Activated CD8-positive, alpha-beta T cell treated with anti-CD3 and anti-CD28 coated beads, Interleukin-2, amount 10 ng/mL, durations not matched to agents 7 days and 5 days (primary cell): ENCODE measurements around the gene PADI1. TPM values are rescaled to one million over a fixed set of nuclear protein-coding genes. Genes with fewer than 3 reads are reported as not detected.
"Not testable (repeated sequence)": the region's sequence is repeated elsewhere in the genome, so short reads cannot be mapped to it uniquely, and the experiment has no call there.

Experiments used
- ATAC-seq: fragments of 150-1000 bp; cut with Tn5 transposase; one replicate; pipeline ENCODE4 v1.10.0; 2021; ENCODE audit warnings: moderate library complexity
- CTCF ChIA-PET: fragments of 350-600 bp; sonication (Branson Sonifier 250); formaldehyde crosslinking; loops from one replicate; lab custom pipeline; 2021; ENCODE audit warnings: antibody characterized with exemption; lab: Charles Lee
- POLR2A ChIA-PET: fragments of 350-600 bp; sonication (Branson Sonifier 250); formaldehyde crosslinking; loops from one replicate; lab custom pipeline; 2021; ENCODE audit warnings: antibody characterized with exemption; lab: Charles Lee
- DNase-seq: peaks from one replicate; pipeline ENCODE4 v3.0.0-alpha.2; 2020
- H3K27ac Mint-ChIP-seq: one replicate; pipeline ENCODE4 v1.8.0; 2021; ENCODE audit warnings: mild to moderate bottlenecking, mixed read lengths
- H3K27me3 Mint-ChIP-seq: one replicate; pipeline ENCODE4 v1.8.0; 2021; ENCODE audit warnings: low read depth, mixed read lengths
- H3K36me3 Mint-ChIP-seq: one replicate; pipeline ENCODE4 v1.8.0; 2021; ENCODE audit warnings: low read depth, mixed read lengths
- H3K4me1 Mint-ChIP-seq: one replicate; pipeline ENCODE4 v1.8.0; 2021; ENCODE audit warnings: low read depth, mixed read lengths
- H3K4me3 Mint-ChIP-seq: one replicate; pipeline ENCODE4 v1.8.0; 2021; ENCODE audit warnings: mild to moderate bottlenecking, mixed read lengths
- H3K9me3 Mint-ChIP-seq: one replicate; pipeline ENCODE4 v1.8.0; 2022; ENCODE audit warnings: mixed read lengths; ENCODE audit not compliant: insufficient read depth
- total RNA-seq, 2 experiments: library from RNA; stranded (reverse); gene quantifications; one replicate each; pipeline ENCODE4 v1.2.3, GENCODE V29; 2021

The PADI1 gene
- total RNA-seq, 2 experiments from 2014 or later, result not detected

DNA sequence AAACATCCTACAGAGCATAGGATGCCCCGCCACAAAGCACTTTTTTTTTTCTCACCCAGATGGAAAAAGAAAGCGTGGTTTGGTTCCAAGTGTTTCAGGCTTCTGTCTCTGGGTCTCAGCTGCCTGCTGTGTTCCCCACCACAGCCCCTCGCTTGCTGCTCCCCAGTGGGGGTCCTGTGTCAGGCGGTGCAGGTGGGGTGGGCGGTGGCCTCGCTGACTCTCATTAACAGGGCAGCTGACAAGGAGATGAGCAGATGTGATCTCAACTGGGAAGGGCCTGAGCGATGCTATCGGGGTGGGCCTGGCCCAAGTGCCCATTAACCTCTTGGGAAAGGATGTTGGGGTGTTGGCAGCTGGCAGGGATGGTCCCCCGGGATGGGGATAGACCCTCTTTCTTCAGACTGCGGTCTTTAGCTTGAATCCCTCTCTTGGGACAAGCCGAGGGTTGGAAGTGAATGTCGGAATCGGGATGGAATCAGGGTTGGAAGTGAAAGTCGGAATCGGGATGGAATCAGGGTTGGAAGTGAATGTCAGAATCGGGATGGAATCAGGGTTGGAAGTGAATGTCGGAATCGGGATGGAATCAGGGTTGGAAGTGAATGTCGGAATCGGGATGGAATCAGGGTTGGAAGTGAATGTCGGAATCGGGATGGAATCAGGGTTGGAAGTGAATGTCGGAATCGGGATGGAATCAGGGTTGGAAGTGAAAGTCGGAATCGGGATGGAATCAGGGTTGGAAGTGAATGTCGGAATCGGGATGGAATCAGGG, 36.3 kb downstream of the PADI1 start:
- not testable (repeated sequence) for ATAC-seq, H3K36me3 Mint-ChIP-seq, H3K27ac Mint-ChIP-seq, H3K9me3 Mint-ChIP-seq, H3K4me1 Mint-ChIP-seq, H3K4me3 Mint-ChIP-seq, DNase-seq, H3K27me3 Mint-ChIP-seq
- ChIA-PET CTCF (interaction anchor here (1.4 kb wide), 1 partner anchor 116 kb away, joined by 3 read pairs; no protein-coding TSS in a partner anchor), POLR2A (interaction anchor here (0.6 kb wide), 1 partner anchor 41 kb away, joined by 3 read pairs; no protein-coding TSS in a partner anchor)

DNA sequence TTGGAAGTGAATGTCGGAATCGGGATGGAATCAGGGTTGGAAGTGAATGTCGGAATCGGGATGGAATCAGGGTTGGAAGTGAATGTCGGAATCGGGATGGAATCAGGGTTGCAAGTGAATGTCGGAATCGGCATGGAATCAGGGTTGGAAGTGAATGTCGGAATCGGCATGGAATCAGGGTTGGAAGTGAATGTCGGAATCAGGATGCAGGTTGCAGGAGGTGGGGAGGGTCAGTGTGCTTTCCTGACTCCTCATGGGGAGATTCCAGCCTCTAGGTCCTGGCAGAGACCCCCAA, 36.8 kb downstream of the PADI1 start:
- H3K4me1 Mint-ChIP-seq, H3K9me3 Mint-ChIP-seq, POLR2A ChIA-PET, H3K27me3 Mint-ChIP-seq, H3K4me3 Mint-ChIP-seq, H3K27ac Mint-ChIP-seq, ATAC-seq, H3K36me3 Mint-ChIP-seq, DNase-seq: not testable (repeated sequence)
- CTCF ChIA-PET, result interaction anchor here (1.4 kb wide), 1 partner anchor 117 kb away, joined by 3 read pairs; no protein-coding TSS in a partner anchor

DNA sequence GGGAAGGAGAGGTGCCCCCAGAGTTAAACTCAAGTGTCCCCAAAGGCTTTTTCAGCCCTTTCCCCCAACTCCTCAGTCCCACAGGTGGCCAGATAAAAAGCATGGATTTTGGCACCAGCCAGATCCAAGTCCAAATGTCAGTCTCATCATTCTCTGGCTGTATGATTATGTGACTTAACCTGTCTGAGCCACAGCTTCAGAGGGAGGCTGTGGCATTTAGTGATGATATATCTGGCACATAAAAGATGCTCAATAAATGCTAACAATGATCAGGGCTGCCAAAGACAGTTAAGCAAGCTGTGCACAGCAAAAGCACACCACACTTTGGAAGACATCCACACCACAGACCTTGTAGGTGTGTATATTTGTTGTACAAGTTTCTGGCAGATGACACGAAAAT, 38.3 kb downstream of the PADI1 start:
- DNase-seq, result no peak
- ChIA-PET CTCF (no interaction called here), POLR2A (no interaction called here)
- ATAC-seq, result no peak
- Mint-ChIP-seq H3K27ac (no peak overlapping the region), H3K36me3 (no peaks in the 10 kb centered on the region), H3K9me3 (no peaks in the 10 kb centered on the region), H3K27me3 (no peaks in the 10 kb centered on the region), H3K4me1 (no peaks in the 10 kb centered on the region), H3K4me3 (no peak overlapping the region)

DNA sequence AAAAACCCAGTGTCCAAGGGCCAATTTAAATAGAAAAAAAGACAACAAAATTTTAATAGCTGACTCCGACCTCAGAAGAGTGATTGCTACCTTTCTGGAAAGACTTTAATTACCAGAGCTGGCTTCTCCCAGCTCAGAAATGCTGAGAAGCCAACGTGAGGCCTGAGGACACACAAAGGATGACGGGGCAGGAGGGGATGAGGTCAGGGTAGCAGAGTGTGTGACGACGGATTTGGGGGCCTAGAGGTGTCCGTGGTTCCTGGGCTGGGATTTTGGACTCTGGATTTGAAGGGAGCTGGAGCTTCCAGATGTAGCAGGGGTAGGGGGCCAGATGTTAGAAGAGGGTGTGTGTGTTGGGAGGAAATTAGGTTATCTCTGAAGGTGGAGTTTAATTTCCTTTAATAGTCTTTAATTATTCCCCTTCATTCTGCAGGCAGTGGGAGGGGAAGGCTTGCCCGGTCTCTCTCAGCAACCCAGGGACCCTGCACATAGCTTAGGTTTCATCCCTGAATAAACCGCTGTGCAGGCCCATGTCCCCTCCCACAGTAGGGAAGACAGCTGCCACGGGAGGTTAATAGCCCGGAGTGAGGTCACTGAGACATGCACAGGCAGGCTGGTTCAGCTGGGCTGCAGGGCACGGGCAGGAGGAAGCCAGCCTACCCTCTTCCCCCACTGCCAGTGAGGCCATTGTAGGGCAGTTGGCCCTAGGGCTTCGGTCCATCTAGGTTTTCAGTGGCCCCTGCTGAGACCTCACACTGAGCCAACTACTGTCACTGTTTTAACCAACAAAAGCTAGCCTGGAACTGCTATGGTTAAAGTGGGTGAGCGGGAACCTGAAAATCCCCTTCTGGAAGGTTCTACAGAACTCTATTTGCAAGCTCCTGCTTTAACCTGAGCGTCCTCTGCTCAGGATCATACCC, 40.2 kb downstream of the PADI1 start:
- H3K27me3 Mint-ChIP-seq, result no peaks in the 10 kb centered on the region
- H3K27ac Mint-ChIP-seq, result no peak overlapping the region
- H3K4me3 Mint-ChIP-seq, result no peak overlapping the region
- ChIA-PET POLR2A (no interaction called here), CTCF (interaction anchor here (1.7 to 1.8 kb wide), 2 partner anchors 9 to 119 kb away, joined by 4 to 7 read pairs; no protein-coding TSS in a partner anchor)
- H3K36me3 Mint-ChIP-seq, result no peaks in the 10 kb centered on the region
- no peaks in the 10 kb centered on the region for H3K4me1 Mint-ChIP-seq
- ATAC-seq, result no peak
- no peak for DNase-seq
- no peaks in the 10 kb centered on the region for H3K9me3 Mint-ChIP-seq

DNA sequence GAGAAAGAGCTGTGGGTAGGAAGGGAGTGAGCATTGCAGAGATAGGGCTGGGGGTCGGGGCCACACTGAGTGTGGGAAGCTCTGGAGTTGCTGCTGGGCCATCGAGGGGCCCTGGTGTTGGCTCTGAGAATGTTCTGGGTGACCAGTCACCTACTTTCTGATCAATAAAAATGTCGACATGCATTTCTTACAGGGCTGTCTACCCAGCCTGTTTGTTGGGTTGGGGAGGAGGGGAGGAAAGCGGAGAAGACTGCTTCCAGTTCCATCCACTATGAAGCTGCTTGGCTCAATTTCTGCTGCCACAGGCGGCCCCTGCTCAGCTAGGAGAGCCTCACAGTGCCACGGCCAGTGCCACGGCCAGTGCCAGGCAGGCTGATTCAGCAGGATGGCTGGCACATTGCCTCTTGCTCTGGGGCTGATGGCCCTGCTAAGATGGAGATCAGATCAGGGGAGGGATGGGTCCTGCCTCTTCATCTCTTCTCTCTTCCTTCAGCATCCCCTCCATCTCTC, 40.9 kb downstream of the PADI1 start:
- no peaks in the 10 kb centered on the region for H3K9me3 Mint-ChIP-seq
- ChIA-PET POLR2A (no interaction called here), CTCF (interaction anchor here (1.7 to 1.8 kb wide), 2 partner anchors 9 to 120 kb away, joined by 4 to 7 read pairs; no protein-coding TSS in a partner anchor)
- no peak overlapping the region for H3K4me3 Mint-ChIP-seq
- no peaks in the 10 kb centered on the region for H3K4me1 Mint-ChIP-seq
- no peaks in the 10 kb centered on the region for H3K27me3 Mint-ChIP-seq
- H3K36me3 Mint-ChIP-seq, result no peaks in the 10 kb centered on the region
- ATAC-seq (no peak), DNase-seq (no peak)
- H3K27ac Mint-ChIP-seq, result no peak overlapping the region

DNA sequence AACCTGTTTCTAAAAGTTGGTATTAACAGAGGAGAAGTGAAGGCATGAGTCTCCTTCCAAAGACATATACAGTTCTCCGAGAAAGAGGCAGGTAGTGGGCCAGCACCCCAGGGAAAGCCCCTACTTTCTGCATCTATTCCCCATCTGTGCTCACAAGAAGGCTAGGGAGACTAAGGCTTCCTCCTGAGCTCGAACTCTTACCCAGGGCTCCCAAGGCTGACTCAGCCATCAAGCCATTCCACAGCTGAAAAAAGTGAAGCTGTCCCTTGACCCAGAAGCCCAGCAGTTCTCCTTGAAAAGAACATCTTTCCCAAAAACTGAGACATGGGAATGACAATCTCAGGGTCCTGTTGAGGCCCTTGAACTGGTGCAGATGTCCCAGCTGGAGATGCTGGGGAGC, 42.0 kb downstream of the PADI1 start:
- CTCF ChIA-PET, result interaction anchor here (1.0 to 1.7 kb wide), 2 partner anchors 10 to 121 kb away, joined by 3 to 7 read pairs; no protein-coding TSS in a partner anchor
- ATAC-seq (no peak), DNase-seq (no peak)
- Mint-ChIP-seq H3K27me3 (peaks cover 2% of the 10 kb centered on the region), H3K4me1 (no peaks in the 10 kb centered on the region), H3K27ac (no peak overlapping the region), H3K4me3 (no peak overlapping the region), H3K9me3 (no peaks in the 10 kb centered on the region), H3K36me3 (no peaks in the 10 kb centered on the region)
- POLR2A ChIA-PET, result no interaction called here

DNA sequence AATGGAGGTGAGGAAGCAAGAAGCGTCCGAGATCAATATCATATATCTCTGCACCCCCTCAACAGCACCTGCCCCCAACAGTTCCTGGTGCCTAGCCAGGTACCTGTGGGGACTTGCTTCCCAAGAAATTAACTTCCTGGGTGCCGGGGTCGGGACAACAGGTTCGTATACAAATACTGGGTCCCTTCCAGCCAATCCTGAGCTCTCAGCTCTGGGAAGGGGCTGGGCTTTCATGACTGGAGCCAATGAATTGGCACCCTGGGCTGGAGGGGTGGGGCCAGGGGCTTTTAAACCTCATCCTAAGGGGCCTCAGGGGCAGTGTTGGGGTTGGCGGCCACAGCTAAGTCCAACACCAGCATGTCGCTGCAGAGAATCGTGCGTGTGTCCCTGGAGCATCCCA, 43.9 kb downstream of the PADI1 start, which contains the start of gene PADI3:
Gene PADI3 (plus strand): TSS at position 318 of the 400 bp plus-strand sequence. CDS start 40 bp downstream, at position 358.
- ChIA-PET CTCF (interaction anchor here (1.7 kb wide), 1 partner anchor 11 kb away, joined by 6 read pairs; no protein-coding TSS in a partner anchor), POLR2A (no interaction called here)
- no peaks in the 10 kb centered on the region for H3K4me1 Mint-ChIP-seq
- H3K4me3 Mint-ChIP-seq, result no peak within 1 kb of the TSS
- DNase-seq, result no peak
- no peaks in the 10 kb centered on the region for H3K9me3 Mint-ChIP-seq
- H3K27me3 Mint-ChIP-seq, result peaks cover 2% of the 10 kb centered on the region
- H3K36me3 Mint-ChIP-seq, result no peaks in the 10 kb centered on the region
- no peak within 1 kb of the TSS for H3K27ac Mint-ChIP-seq
- ATAC-seq, result no peak

DNA sequence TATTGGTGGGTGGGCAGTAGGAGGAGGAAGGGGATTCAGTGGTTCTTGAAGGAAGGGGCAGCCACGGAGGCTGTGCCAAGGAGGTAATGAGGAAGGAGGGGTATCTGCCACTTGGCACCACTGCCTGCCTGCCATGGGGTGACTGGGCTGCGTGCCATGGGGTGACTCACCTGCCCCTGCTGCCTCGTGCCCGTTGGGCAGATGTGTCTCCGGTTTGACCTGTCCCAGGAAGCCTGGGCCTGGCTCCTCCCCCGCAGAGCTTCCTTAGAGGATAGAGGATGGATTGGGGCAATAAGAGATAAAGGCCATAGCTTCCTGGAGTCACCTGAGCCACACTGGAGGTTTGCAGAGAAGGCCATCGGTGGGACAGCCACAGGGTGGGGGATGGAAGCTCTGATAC, 45.7 kb downstream of the PADI1 start:
- Mint-ChIP-seq H3K9me3 (no peaks in the 10 kb centered on the region), H3K27ac (no peak overlapping the region), H3K36me3 (no peaks in the 10 kb centered on the region), H3K27me3 (peaks cover 2% of the 10 kb centered on the region), H3K4me3 (no peak overlapping the region), H3K4me1 (no peaks in the 10 kb centered on the region)
- DNase-seq, result no peak
- POLR2A ChIA-PET, result no interaction called here
- ATAC-seq, result no peak
- CTCF ChIA-PET, result interaction anchor here (1.0 to 1.7 kb wide), 2 partner anchors 13 to 125 kb away, joined by 3 to 6 read pairs; no protein-coding TSS in a partner anchor

DNA sequence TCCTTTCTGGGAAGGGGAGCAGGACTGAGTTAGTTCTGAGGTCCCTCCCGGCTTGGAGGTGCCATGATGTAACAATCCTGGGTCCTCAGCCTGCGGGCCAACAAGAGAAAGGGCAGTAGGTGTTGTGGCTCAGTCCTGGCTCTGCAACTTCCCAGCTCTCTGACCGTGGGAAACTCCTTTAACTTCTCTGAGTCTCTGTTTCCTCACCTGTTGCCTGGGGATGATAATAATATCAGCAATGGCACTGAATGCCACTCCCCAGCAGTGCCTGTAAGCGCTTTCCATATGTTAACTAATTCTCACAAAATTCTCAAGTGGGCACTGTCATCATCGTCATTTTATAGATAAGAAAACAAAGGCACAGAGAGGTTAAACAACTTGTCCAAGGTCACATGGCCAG, 46.3 kb downstream of the PADI1 start:
- Mint-ChIP-seq H3K27ac (no peak overlapping the region), H3K4me3 (no peak overlapping the region), H3K27me3 (peaks cover 2% of the 10 kb centered on the region), H3K36me3 (no peaks in the 10 kb centered on the region), H3K4me1 (no peaks in the 10 kb centered on the region), H3K9me3 (no peaks in the 10 kb centered on the region)
- ChIA-PET CTCF (interaction anchor here (1.0 kb wide), 1 partner anchor 125 kb away, joined by 3 read pairs; no protein-coding TSS in a partner anchor), POLR2A (no interaction called here)
- DNase-seq (no peak), ATAC-seq (no peak)

DNA sequence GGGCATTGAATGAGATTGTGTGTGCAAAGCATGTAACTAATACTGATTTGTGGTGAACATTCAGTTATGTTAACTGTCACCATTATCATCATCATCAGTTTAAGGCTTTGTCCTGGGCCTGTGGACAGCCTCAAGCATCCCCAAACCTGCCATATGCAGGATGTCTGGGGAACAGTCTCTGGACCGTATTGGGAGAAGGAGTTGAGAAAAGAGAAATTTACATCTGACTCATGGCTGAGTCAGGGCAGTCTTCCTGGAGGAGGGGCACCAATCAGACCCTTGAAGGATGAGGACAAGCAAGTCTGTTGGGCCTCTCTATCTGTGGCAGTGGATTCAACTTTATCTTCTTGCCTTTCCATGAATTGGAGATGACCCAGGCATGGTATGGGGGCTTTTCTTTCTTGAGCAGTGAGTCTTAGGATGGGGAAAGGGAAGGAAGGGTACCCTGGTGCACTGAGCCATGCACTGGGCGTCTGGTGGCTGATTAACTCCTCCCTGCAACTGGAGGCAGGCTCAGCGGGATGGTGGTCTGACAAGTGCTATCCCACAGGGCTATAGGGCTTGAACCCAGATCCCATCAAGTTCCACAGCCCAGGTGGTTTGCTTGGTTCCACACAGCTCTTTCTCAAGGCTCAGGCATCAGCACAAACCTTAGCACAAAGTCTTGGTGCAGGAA, 46.9 kb downstream of the PADI1 start:
- Mint-ChIP-seq H3K9me3 (no peaks in the 10 kb centered on the region), H3K36me3 (no peaks in the 10 kb centered on the region), H3K27ac (no peak overlapping the region), H3K27me3 (peaks cover 2% of the 10 kb centered on the region), H3K4me1 (no peaks in the 10 kb centered on the region), H3K4me3 (no peak overlapping the region)
- ChIA-PET CTCF (no interaction called here), POLR2A (no interaction called here)
- no peak for ATAC-seq
- no peak for DNase-seq

DNA sequence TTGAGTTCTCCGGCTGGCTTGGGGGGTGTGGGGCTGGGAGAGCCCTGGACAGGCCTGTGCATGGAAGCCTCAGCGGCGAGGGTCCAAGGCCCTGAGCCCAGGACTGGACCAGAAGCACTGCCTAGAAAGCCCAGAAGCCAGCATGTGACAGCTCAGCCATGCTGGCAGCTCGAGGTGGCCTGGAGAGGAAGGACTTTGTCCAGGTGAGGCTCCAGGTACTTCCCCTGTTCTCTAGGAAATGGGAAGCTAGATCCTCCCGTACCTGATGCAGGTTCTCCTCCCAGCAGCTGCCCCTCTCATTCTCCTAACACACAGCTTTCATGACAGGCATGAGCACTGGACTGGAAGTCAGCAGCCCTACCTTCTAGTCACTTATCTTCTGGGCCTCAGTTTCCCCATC, 50.4 kb downstream of the PADI1 start:
- DNase-seq (no peak), ATAC-seq (no peak)
- no peak overlapping the region for H3K27ac Mint-ChIP-seq
- no peaks in the 10 kb centered on the region for H3K9me3 Mint-ChIP-seq
- H3K36me3 Mint-ChIP-seq, result no peaks in the 10 kb centered on the region
- peaks cover 2% of the 10 kb centered on the region for H3K27me3 Mint-ChIP-seq
- no peak overlapping the region for H3K4me3 Mint-ChIP-seq
- no peaks in the 10 kb centered on the region for H3K4me1 Mint-ChIP-seq
- POLR2A ChIA-PET, result no interaction called here
- CTCF ChIA-PET, result no interaction called here
